Bone marrow (tissue), 2 donors: ENCODE data around the gene INAFM1.

ENCODE experiments used
- DNase-seq, 2 donors: peaks; one replicate each; lab custom pipeline; 2025; lab: John Stamatoyannopoulos, UW

Gene INAFM1

GRCh38 chr19:47309608-47310007, 34.9 kb downstream of the INAFM1 start, which contains the start of gene C5AR1:
Gene C5AR1, plus strand, starts transcription at chr19:47309861. Its CDS starts 35 bp downstream, at chr19:47309896.
- peak in 1 of 2 donors; percentile 23 for DNase-seq

- no peak for DNase-seq
Observed at GRCh38 chr19:47310323-47310722, 35.6 kb downstream of the INAFM1 start.

DNA sequence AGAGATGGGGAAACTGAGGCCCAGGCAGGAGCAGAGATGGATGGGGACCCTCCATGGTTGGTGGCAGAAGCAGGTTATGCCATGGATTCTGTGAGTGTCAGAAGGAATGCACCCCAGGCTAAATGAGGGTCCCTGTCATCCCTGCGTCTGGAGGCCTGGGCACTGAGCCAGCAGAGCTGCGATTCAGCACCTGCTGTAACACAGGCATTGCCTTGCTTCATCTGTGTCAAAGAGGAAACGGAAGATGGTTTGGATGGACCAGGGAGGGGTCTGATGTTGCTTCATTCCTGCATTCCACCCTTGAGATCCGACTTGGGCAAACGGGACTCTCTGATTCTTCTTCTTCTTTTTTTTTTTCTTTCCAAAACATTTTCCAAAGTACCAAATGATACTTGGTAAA, 36.1 kb downstream of the INAFM1 start:
- DNase-seq: no peak

DNA sequence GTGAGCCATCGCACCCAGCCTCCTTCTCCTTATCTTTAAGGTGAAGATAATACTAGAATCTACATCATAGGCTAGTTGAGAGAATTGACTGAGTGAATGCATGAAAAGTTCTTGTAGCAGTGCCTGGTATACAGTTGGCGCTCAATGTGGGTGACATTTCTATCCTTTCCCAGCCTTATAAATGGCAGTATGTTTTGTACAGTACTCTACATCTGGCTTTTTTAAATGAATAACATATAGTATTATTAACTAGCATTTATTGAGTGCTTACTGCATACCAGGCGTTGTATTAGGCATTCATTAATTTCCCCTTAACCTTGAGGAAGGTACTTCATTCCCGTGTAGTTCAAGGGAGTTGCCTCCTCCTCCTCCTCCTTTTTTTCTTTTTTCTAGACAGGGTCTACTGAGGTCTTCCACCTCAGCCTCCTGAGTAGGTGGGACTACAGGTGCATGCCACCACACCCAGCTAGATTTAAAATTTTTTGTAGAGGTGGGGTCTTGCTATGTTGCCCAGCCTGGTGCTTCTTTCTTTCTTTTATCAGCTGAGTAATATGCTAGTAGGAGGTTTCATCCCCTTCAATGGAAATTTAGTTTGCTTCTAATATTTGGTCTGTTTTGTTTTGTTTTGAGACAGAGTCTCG, 37.8 kb downstream of the INAFM1 start:
- DNase-seq: no peak

DNA sequence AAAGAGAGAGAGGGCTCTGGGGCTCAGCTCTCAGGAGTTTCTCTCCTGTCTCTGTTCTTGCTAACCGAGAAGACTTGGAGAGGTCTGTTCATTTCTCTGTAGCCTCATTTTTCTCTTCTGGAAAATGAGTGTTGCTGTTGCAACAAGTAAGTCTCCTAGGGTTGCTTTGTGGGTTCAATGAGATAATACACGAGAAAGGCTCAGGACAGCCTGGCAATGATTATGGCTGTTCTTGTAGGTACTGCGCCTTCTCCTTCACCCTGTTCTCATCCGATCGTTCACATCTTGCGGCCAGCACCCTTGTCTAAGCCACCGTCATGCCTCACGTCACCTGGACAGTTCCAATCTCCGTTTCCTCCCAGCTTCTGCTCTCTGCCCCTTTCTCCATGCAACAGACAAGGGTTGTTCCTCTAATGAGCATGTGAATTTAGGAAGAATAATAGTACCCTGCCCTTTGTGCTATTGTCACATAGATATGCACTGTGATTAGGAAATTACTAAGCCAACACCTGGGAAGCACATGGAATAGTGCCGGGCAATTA, 39.1 kb downstream of the INAFM1 start:
- DNase-seq: no peak

- DNase-seq: peak; percentile 53 to 94
Observed at GRCh38 chr19:47315125-47315821, 40.6 kb downstream of the INAFM1 start.

DNA sequence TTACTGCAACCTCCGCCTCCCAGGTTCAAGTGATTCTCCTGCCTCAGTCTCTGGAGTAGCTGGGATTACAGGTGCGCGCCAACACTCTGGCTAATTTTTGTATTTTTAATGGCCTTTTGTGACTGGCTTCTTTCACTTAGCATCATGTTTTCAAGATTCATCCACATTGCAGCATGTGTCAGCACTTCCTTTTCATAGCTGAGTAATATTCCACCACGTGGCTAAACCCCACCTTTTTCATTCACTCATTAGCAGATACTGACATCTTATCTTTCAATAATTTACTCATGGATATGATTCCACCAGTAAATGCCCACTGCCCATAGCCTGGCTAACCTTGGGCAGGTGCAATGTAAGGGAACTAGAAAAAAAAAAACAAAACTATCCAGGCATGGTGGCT, 41.8 kb downstream of the INAFM1 start:
- no peak for DNase-seq

GRCh38 chr19:47319923-47320871, 45.5 kb downstream of the INAFM1 start:
- DNase-seq: no peak

GRCh38 chr19:47321630-47322029, 46.9 kb downstream of the INAFM1 start:
- DNase-seq: no peak

- peak in 1 of 2 donors; percentile 20 for DNase-seq
Observed at GRCh38 chr19:47322058-47322457, 47.4 kb downstream of the INAFM1 start.

- DNase-seq: no peak
Observed at GRCh38 chr19:47323409-47323808, 48.7 kb downstream of the INAFM1 start.

DNA sequence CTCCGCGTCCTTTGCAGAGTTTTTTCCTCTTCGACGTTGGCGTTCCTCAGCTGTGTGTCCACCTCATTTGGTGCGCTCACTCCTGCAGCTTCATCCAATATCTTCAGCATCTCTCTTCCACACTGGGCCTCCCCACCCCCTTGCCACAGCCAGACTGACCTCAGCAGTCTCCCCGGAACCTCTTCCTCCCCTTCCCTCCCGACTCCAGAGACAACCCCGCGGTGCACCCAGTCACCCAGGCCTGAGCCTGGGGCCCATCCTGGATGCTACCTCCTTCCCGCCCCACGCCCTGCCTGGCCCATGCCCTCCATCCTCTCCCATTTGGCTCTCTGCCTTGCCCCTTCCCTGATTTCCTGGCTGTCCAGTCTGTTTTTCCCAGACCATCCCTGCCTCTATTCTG, 49.2 kb downstream of the INAFM1 start:
- no peak for DNase-seq

DNA sequence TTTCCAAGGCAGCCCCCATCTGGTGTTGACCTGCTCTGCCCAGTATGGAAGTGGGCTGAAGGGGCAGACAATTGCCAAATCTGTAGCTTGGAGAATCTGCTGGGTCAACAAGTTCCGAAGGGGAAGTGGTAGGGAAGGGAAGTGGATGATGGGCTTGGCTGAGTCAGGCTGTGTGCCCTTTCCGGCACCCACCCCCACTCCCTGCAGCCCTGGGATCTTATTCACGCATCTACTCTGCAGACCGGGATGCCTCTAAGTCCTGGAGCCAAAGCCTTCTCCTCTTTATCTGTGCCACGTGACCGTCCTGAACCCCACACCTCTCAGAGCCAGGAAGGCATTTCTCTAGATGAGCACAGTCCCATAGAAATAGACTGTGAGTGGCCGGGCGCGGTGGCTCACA, 49.8 kb downstream of the INAFM1 start:
- DNase-seq: peak; percentile 37 to 44
